Measurements from ENCODE around the gene NABP1.

NABP1 gene

GRCh38 chr2:191650896-191651773 is 26.8 kb upstream of the NABP1 start:
- DNase-seq, result no peak

- DNase-seq, result no peak
Observed at GRCh38 chr2:191653667-191654391, 24.1 kb upstream of the NABP1 start.

GRCh38 chr2:191656391-191656790 is 21.5 kb upstream of the NABP1 start:
- DNase-seq, result no peak

- no peak for DNase-seq
Observed at GRCh38 chr2:191656792-191657191, 21.1 kb upstream of the NABP1 start.

- DNase-seq, result no peak
Observed at GRCh38 chr2:191657977-191658376, 20.0 kb upstream of the NABP1 start.

- DNase-seq, result no peak
Observed at GRCh38 chr2:191659198-191659597, 18.7 kb upstream of the NABP1 start.

- no peak for DNase-seq
Observed at GRCh38 chr2:191660575-191660974, 17.4 kb upstream of the NABP1 start.

- DNase-seq, result no peak
Observed at GRCh38 chr2:191661097-191661924, 16.6 kb upstream of the NABP1 start.

GRCh38 chr2:191664823-191665677 is 12.9 kb upstream of the NABP1 start:
- no peak for DNase-seq

GRCh38 chr2:191666226-191666625 is 11.7 kb upstream of the NABP1 start:
- no peak for DNase-seq

GRCh38 chr2:191666732-191667131 is 11.2 kb upstream of the NABP1 start:
- DNase-seq, result no peak

GRCh38 chr2:191670076-191670475 is 7.9 kb upstream of the NABP1 start:
- no peak for DNase-seq

- no peak for DNase-seq
Observed at GRCh38 chr2:191670787-191671186, 7.1 kb upstream of the NABP1 start.

- DNase-seq, result no peak
Observed at GRCh38 chr2:191675807-191676721, 1.9 kb upstream of the NABP1 start.

- DNase-seq, result peak; percentile 58
Observed at GRCh38 chr2:191676790-191677645, 918 bp upstream of the NABP1 start.

- peak; percentile 30 for DNase-seq
Observed at GRCh38 chr2:191678437-191679100, 633 bp downstream of the NABP1 start.

- no peak for DNase-seq
Observed at GRCh38 chr2:191679818-191680600, 2.1 kb downstream of the NABP1 start.

GRCh38 chr2:191680639-191681038 is 2.7 kb downstream of the NABP1 start:
- DNase-seq, result no peak

GRCh38 chr2:191682126-191682525 is 4.2 kb downstream of the NABP1 start:
- DNase-seq, result no peak
